ENCODE results near the gene TRPC4AP. TPM values are rescaled to one million over a fixed set of nuclear protein-coding genes. Genes with fewer than 3 reads are reported as not detected.

TRPC4AP gene
- total RNA-seq, 1 donor from 2014 or later, result 61.9 TPM

DNA sequence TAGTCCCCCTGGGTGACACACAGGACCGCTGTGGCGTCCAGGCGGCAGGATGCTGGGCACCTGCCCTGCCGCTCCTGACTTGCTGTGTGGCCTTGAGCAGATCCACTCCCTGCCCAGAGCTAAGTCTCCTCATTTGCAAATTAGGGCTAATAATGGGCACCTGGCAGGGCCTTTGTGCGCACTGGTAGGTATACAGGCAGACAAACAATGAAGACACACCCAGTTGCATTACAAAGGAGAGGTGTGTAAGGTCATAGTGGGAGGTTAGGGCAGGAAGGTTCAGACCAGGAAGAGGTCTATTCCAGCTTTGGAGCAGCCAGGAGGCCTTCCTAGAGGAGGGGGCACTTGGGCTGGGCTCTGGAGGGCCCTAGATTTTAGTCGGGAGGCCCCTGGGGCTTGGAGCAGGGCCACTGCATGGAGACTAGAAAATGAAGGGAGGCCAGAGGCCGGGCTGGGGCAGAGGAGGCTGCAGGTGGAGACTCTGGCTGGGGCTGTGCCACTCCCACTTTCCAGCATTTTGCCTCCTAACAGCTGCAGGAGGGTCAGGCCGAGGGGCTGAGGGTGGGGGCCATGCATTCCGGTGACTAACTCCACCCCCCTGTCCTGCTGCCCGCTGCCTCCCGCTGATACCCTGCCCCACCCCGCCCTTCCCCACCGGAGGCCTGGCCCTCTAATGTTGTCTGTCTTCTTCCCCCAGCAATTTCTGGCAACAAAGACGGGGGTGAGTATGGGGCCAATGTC is 108.4 kb downstream of the TRPC4AP start:
- Histone ChIP-seq H3K36me3 (no peaks in the 10 kb centered on the region), H3K27me3 (no peaks in the 10 kb centered on the region), H3K27ac (no peak overlapping the region), H3K4me1 (peaks cover 8% of the 10 kb centered on the region), H3K4me3 (no peak overlapping the region), H3K9me3 (no peaks in the 10 kb centered on the region)
- no peak for DNase-seq (ENCODE audit: extremely low spot score in 2 of 2)
- TF ChIP-seq POLR2AphosphoS5 (IDR thresholded peaks at IDR 0.05; ENCODE audit: insufficient read depth in 1 of 2, low read depth in 1 of 2) (no peak), POLR2A (IDR thresholded peaks at IDR 0.05) (no peak)
- TF ChIP-seq, protein P1, sequence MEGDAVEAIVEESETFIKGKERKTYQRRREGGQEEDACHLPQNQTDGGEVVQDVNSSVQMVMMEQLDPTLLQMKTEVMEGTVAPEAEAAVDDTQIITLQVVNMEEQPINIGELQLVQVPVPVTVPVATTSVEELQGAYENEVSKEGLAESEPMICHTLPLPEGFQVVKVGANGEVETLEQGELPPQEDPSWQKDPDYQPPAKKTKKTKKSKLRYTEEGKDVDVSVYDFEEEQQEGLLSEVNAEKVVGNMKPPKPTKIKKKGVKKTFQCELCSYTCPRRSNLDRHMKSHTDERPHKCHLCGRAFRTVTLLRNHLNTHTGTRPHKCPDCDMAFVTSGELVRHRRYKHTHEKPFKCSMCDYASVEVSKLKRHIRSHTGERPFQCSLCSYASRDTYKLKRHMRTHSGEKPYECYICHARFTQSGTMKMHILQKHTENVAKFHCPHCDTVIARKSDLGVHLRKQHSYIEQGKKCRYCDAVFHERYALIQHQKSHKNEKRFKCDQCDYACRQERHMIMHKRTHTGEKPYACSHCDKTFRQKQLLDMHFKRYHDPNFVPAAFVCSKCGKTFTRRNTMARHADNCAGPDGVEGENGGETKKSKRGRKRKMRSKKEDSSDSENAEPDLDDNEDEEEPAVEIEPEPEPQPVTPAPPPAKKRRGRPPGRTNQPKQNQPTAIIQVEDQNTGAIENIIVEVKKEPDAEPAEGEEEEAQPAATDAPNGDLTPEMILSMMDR (IDR thresholded peaks at IDR 0.05), result no peak
- intact Hi-C loops (cut with DNase I), result no loop called here

DNA sequence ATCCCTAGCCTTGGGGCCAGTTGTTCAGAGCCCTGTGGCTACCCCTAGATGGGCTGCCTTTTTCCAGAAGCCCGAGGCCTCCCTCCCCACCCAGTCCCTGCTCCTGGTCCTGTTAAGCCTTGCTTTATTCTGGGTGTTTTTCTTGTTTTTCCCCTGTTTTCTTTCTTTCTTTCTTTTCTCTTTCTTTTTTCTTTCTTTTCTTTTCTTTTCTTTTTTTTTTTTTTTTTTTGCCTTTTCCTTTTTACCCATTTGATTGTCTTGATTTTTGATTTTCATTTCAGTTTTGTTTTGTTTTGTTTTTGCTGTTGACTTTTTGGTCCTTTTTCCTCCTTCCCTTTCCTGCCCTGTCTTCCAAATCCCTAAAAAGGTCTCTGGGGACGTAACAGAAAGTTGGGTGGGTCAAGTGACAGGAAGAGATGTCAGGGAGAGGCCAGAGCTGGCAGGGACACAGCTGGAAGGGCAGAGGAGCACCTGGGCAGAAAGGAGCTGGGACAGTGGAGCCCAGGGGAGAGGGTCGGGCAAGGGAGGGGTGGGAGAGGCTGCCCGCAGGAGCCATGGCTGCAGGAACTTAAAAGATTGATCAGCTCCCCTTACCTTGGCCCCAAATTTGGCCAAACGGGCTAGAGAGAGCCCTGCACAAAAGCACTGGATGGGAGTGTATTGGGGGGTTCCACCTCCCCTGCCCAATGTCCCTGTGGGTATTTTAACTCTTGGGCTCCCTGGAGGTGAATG is 109.4 kb downstream of the TRPC4AP start:
- peaks cover 8% of the 10 kb centered on the region for H3K4me1 ChIP-seq
- TF ChIP-seq POLR2AphosphoS5 (IDR thresholded peaks at IDR 0.05; ENCODE audit: insufficient read depth in 1 of 2, low read depth in 1 of 2), result no peak
- TF ChIP-seq, protein P1 (IDR thresholded peaks at IDR 0.05), result no peak
- H3K27ac ChIP-seq, result no peak overlapping the region
- intact Hi-C loops (cut with DNase I), result no loop called here
- no peaks in the 10 kb centered on the region for H3K27me3 ChIP-seq
- H3K36me3 ChIP-seq, result no peaks in the 10 kb centered on the region
- DNase-seq (ENCODE audit: extremely low spot score in 2 of 2), result no peak
- no peak overlapping the region for H3K4me3 ChIP-seq
- H3K9me3 ChIP-seq, result no peaks in the 10 kb centered on the region

DNA sequence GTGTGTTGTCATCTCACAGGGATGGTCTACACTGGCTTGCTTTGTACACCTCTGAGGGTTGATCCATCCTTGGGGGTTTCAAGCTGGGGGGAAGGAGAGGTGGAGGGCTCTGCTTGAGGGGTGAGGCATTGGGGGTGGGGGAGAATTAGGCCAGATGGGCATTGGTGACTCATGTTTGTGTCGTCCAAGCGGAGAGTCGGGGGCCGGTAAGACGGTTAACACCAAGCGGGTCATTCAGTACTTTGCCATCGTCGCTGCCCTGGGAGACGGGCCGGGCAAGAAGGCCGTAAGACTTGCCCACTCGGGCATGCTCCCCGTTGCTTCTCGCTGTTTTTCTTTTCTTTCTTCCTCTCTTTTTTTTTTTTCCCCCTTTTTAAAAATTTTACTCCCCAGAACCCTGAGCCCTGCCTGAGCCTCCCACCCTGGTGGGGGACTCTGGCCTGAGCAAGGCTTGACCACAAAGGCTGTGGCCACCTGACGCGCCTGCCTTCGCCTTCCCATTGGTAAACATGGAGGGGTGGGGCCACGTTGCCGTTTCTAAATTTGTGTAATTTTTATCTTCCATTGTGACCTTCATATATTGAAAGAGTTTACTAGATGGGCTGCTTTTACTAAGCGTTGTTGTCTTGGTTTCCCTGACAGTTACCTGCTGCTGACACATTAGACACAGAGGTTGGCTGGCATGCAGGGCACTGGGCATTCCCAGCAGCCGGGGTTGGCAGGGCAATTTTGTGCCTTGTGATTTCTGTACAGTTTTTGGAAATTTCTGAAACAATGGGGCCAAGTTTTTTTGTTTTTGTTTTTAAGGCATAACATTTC is 110.1 kb downstream of the TRPC4AP start:
- no peak overlapping the region for H3K4me3 ChIP-seq
- DNase-seq (ENCODE audit: extremely low spot score in 2 of 2), result no peak
- no peaks in the 10 kb centered on the region for H3K36me3 ChIP-seq
- no peaks in the 10 kb centered on the region for H3K27me3 ChIP-seq
- H3K27ac ChIP-seq, result no peak overlapping the region
- peaks cover 2% of the 10 kb centered on the region for H3K4me1 ChIP-seq
- TF ChIP-seq, protein P1 (IDR thresholded peaks at IDR 0.05), result no peak
- no peak for TF ChIP-seq POLR2A (IDR thresholded peaks at IDR 0.05)
- TF ChIP-seq POLR2AphosphoS5 (IDR thresholded peaks at IDR 0.05; ENCODE audit: insufficient read depth in 1 of 2, low read depth in 1 of 2), result no peak
- no peaks in the 10 kb centered on the region for H3K9me3 ChIP-seq
- intact Hi-C loops (cut with DNase I), result no loop called here

DNA sequence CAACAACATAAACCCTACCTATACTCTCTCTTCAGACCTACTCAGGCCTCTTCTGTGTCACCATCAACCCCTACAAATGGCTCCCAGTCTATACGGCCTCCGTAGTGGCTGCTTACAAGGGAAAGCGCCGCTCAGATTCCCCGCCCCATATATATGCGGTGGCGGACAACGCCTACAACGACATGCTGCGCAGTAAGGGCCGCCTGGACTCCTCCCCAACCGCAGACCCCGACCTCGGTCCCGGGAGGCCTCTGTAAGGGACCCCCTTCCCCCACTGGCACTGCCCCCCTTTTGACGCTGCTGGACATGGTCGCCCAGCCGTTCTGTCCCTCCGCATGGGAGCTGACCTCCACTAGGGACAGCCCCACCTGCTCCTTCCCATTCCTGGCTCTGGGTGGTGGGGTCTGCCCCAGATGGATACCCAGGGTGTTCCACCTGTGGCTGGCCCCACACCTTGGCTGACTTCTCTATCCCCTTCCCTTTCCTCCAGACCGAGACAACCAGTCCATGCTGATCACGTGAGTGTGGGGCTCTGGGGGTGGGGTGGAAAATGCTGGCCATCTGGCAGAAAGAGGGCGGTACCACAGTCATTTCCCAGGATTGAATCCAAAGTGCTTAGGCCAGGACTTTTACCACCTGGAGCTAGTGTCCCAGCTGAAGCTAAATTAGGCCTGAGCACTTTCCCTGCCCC is 111.9 kb downstream of the TRPC4AP start:
- TF ChIP-seq, protein P1 (IDR thresholded peaks at IDR 0.05), result no peak
- TF ChIP-seq POLR2A (IDR thresholded peaks at IDR 0.05), result no peak
- TF ChIP-seq POLR2AphosphoS5 (IDR thresholded peaks at IDR 0.05; ENCODE audit: insufficient read depth in 1 of 2, low read depth in 1 of 2), result no peak
- H3K27me3 ChIP-seq, result no peaks in the 10 kb centered on the region
- intact Hi-C loops (cut with DNase I), result no loop called here

More for the DNA sequence above, 111.9 kb downstream of the TRPC4AP start:
- Histone ChIP-seq H3K4me3 (no peak overlapping the region), H3K36me3 (no peaks in the 10 kb centered on the region), H3K4me1 (no peaks in the 10 kb centered on the region), H3K9me3 (no peaks in the 10 kb centered on the region), H3K27ac (no peak overlapping the region)
- no peak for DNase-seq (ENCODE audit: extremely low spot score in 2 of 2)
